ENCODE data around the gene PHKA2.

The PHKA2 gene

GRCh38 chrX:18890049-18890381, 93.9 kb downstream of the PHKA2 start:
- Mint-ChIP-seq H3K27ac (no peak overlapping the region), H3K4me3 (no peak overlapping the region), H3K4me1 (peaks cover 37% of the 10 kb centered on the region), H3K9me3 (no peaks in the 10 kb centered on the region), H3K27me3 (no peaks in the 10 kb centered on the region)
- ATAC-seq (no peak), DNase-seq (no peak)

- Mint-ChIP-seq H3K4me1 (peaks cover 37% of the 10 kb centered on the region), H3K27me3 (no peaks in the 10 kb centered on the region), H3K9me3 (no peaks in the 10 kb centered on the region), H3K27ac (no peak overlapping the region), H3K4me3 (no peak overlapping the region)
- ATAC-seq: no peak
- DNase-seq: no peak
Measured at GRCh38 chrX:18889346-18890048, 94.4 kb downstream of the PHKA2 start.

- Mint-ChIP-seq H3K27ac (no peak overlapping the region), H3K27me3 (no peaks in the 10 kb centered on the region), H3K9me3 (no peaks in the 10 kb centered on the region), H3K4me1 (peaks cover 37% of the 10 kb centered on the region), H3K4me3 (no peak overlapping the region)
- DNase-seq: no peak
- no peak for ATAC-seq
Measured at GRCh38 chrX:18888281-18888680, 95.6 kb downstream of the PHKA2 start.

GRCh38 chrX:18887825-18888212, 96.1 kb downstream of the PHKA2 start:
- H3K27me3 Mint-ChIP-seq: no peaks in the 10 kb centered on the region
- peaks cover 37% of the 10 kb centered on the region for H3K4me1 Mint-ChIP-seq
- no peak overlapping the region for H3K4me3 Mint-ChIP-seq
- no peaks in the 10 kb centered on the region for H3K9me3 Mint-ChIP-seq
- DNase-seq (no peak), ATAC-seq (no peak)
- H3K27ac Mint-ChIP-seq: peak overlapping the region in 1 of 2 donors; percentile 42

GRCh38 chrX:18887177-18887824, 96.6 kb downstream of the PHKA2 start:
- ATAC-seq (peak; percentile 5), DNase-seq (no peak)
- H3K4me1 Mint-ChIP-seq: peaks cover 37% of the 10 kb centered on the region
- H3K27ac Mint-ChIP-seq: peak overlapping the region; percentile 92 to 98
- H3K4me3 Mint-ChIP-seq: peak overlapping the region; percentile 77 to 93
- H3K27me3 Mint-ChIP-seq: no peaks in the 10 kb centered on the region
- no peaks in the 10 kb centered on the region for H3K9me3 Mint-ChIP-seq

- peak overlapping the region; percentile 77 to 93 for H3K4me3 Mint-ChIP-seq
- peaks cover 37% of the 10 kb centered on the region for H3K4me1 Mint-ChIP-seq
- peak overlapping the region; percentile 82 to 98 for H3K27ac Mint-ChIP-seq
- no peaks in the 10 kb centered on the region for H3K9me3 Mint-ChIP-seq
- DNase-seq (peak; percentile 48 to 69), ATAC-seq (peak; percentile 84)
- no peaks in the 10 kb centered on the region for H3K27me3 Mint-ChIP-seq
Measured at GRCh38 chrX:18886344-18887161, 97.4 kb downstream of the PHKA2 start.

- peak; percentile 56 for ATAC-seq
- peak overlapping the region; percentile 77 to 93 for H3K4me3 Mint-ChIP-seq
- H3K27me3 Mint-ChIP-seq: no peaks in the 10 kb centered on the region
- no peak for DNase-seq
- H3K9me3 Mint-ChIP-seq: no peaks in the 10 kb centered on the region
- H3K27ac Mint-ChIP-seq: peak overlapping the region; percentile 82 to 98
- H3K4me1 Mint-ChIP-seq: peaks cover 37% of the 10 kb centered on the region
Measured at GRCh38 chrX:18886005-18886343, 97.9 kb downstream of the PHKA2 start.

GRCh38 chrX:18885328-18886004, 98.4 kb downstream of the PHKA2 start:
- DNase-seq: no peak
- H3K4me1 Mint-ChIP-seq: peaks cover 37% of the 10 kb centered on the region
- H3K27me3 Mint-ChIP-seq: no peaks in the 10 kb centered on the region
- peak overlapping the region; percentile 65 to 86 for H3K27ac Mint-ChIP-seq
- H3K4me3 Mint-ChIP-seq: peak overlapping the region; percentile 77 to 93
- H3K9me3 Mint-ChIP-seq: no peaks in the 10 kb centered on the region
- ATAC-seq: no peak

- peaks cover 34% of the 10 kb centered on the region for H3K4me1 Mint-ChIP-seq
- H3K4me3 Mint-ChIP-seq: peak overlapping the region in 1 of 2 donors; percentile 77
- ATAC-seq (no peak), DNase-seq (no peak)
- no peak overlapping the region for H3K27ac Mint-ChIP-seq
- H3K27me3 Mint-ChIP-seq: no peaks in the 10 kb centered on the region
- H3K9me3 Mint-ChIP-seq: no peaks in the 10 kb centered on the region
Measured at GRCh38 chrX:18884916-18885315, 99.0 kb downstream of the PHKA2 start.

- Mint-ChIP-seq H3K4me1 (peaks cover 32% of the 10 kb centered on the region), H3K4me3 (no peak overlapping the region), H3K9me3 (no peaks in the 10 kb centered on the region), H3K27ac (no peak overlapping the region), H3K27me3 (no peaks in the 10 kb centered on the region)
- DNase-seq: no peak
- no peak for ATAC-seq
Measured at GRCh38 chrX:18883961-18884765, 99.8 kb downstream of the PHKA2 start.

GRCh38 chrX:18883234-18883960, 100.5 kb downstream of the PHKA2 start:
- Mint-ChIP-seq H3K27me3 (no peaks in the 10 kb centered on the region), H3K4me1 (peaks cover 32% of the 10 kb centered on the region), H3K4me3 (no peak overlapping the region), H3K27ac (no peak overlapping the region), H3K9me3 (no peaks in the 10 kb centered on the region)
- DNase-seq: no peak
- no peak for ATAC-seq

GRCh38 chrX:18879144-18879543, 104.8 kb downstream of the PHKA2 start:
- H3K27ac Mint-ChIP-seq: no peak overlapping the region
- no peak for ATAC-seq

GRCh38 chrX:18877469-18877868, 106.4 kb downstream of the PHKA2 start:
- no peaks in the 10 kb centered on the region for H3K27me3 Mint-ChIP-seq
- no peak for ATAC-seq
- H3K27ac Mint-ChIP-seq: no peak overlapping the region

More at GRCh38 chrX:18879144-18879543, 104.8 kb downstream of the PHKA2 start:
- no peak for DNase-seq
- no peaks in the 10 kb centered on the region for H3K27me3 Mint-ChIP-seq
- H3K4me1 Mint-ChIP-seq: no peaks in the 10 kb centered on the region
- H3K4me3 Mint-ChIP-seq: no peak overlapping the region
- H3K9me3 Mint-ChIP-seq: no peaks in the 10 kb centered on the region

GRCh38 chrX:18875256-18875878, 108.5 kb downstream of the PHKA2 start:
- ATAC-seq (no peak), DNase-seq (no peak)
- Mint-ChIP-seq H3K27ac (peak overlapping the region in 1 of 2 donors; percentile 25), H3K4me1 (peaks cover 9% of the 10 kb centered on the region), H3K4me3 (no peak overlapping the region), H3K27me3 (no peaks in the 10 kb centered on the region), H3K9me3 (no peaks in the 10 kb centered on the region)

More at GRCh38 chrX:18877469-18877868, 106.4 kb downstream of the PHKA2 start:
- DNase-seq: no peak
- Mint-ChIP-seq H3K9me3 (no peaks in the 10 kb centered on the region), H3K4me3 (no peak overlapping the region), H3K4me1 (peaks cover 9% of the 10 kb centered on the region)

All from stimulated activated naive CD8-positive, alpha-beta T cell treated with anti-CD3 and anti-CD28 coated beads, Interleukin-15, amount 100 ng/mL, for 72 hours (primary cell).